IMR-90 (cell line): ENCODE data around the gene MAGI1. TPM values are rescaled to one million over a fixed set of nuclear protein-coding genes. Genes with fewer than 3 reads are reported as not detected.

Source experiments
- ATAC-seq: fragments of 200-7000 bp; cut with Tn5 transposase; 2 replicates; pipeline ENCODE4 v1.9.1; 2020; ENCODE audit warnings: low read depth, mild to moderate bottlenecking, moderate library complexity
- BruUV-seq: library from RNA; stranded (reverse); fragments of 400-500 nt; replicated peaks from 2 replicates; lab custom pipeline; 2021; lab: Mats Ljungman, UMichigan
- CTCF ChIA-PET: fragments of 300-600 bp; formaldehyde crosslinking; extraction: SDS; loops from one replicate; lab custom pipeline; 2021; ENCODE audit warnings: antibody characterized with exemption; lab: Yijun Ruan, JAX
- POLR2A ChIA-PET: fragments of 300-600 bp; sonication (Branson Sonifier 250); formaldehyde crosslinking; loops from one replicate; lab custom pipeline; 2022; ENCODE audit warnings: antibody characterized with exemption; ENCODE audit not compliant: unreplicated experiment; lab: Charles Lee
- DNase-seq: peaks from one replicate; pipeline ENCODE4 v3.0.0; 2013
- H2AFZ ChIP-seq: replicated peaks from 2 replicates; pipeline ENCODE3; 2013; ENCODE audit warnings: low read length, mild to moderate bottlenecking; ENCODE audit not compliant: poor library complexity
- H2AK5ac ChIP-seq: 2 replicates; pipeline ENCODE4 v1.6.1; 2013; ENCODE audit warnings: low read depth, low read length, inconsistent platforms
- H2AK9ac ChIP-seq: replicated peaks from 2 replicates; pipeline ENCODE3; 2013; ENCODE audit warnings: mild to moderate bottlenecking, low read depth, low read length, moderate library complexity; ENCODE audit not compliant: poor library complexity
- H2BK120ac ChIP-seq: 2 replicates; pipeline ENCODE4 v1.6.1; 2013; ENCODE audit warnings: low read depth, low read length, inconsistent platforms
- H2BK15ac ChIP-seq: 3 replicates; pipeline ENCODE4 v1.6.1; 2013; ENCODE audit warnings: low read depth, low read length, inconsistent platforms
- H2BK20ac ChIP-seq: 2 replicates; pipeline ENCODE4 v1.6.1; 2013; ENCODE audit warnings: low read depth, mild to moderate bottlenecking, inconsistent platforms, low read length, moderate library complexity
- H2BK5ac ChIP-seq: 2 replicates; pipeline ENCODE4 v1.6.1; 2013; ENCODE audit warnings: mild to moderate bottlenecking, low read depth, low read length, inconsistent platforms; ENCODE audit not compliant: poor library complexity, severe bottlenecking
- H3K14ac ChIP-seq: replicated peaks from 2 replicates; pipeline ENCODE4 v1.6.1; 2013; ENCODE audit warnings: low read depth, low read length, inconsistent platforms
- H3K18ac ChIP-seq: 2 replicates; pipeline ENCODE4 v1.6.1; 2013; ENCODE audit warnings: low read depth, low read length, control low read depth
- H3K23ac ChIP-seq: 2 replicates; pipeline ENCODE4 v1.6.1; 2013; ENCODE audit warnings: low read depth, low read length, inconsistent platforms
- H3K27ac ChIP-seq: 2 replicates; pipeline ENCODE4 v1.5.1; 2013; ENCODE audit warnings: mild to moderate bottlenecking, control low read depth, low read length; ENCODE audit not compliant: insufficient read depth
- H3K27me3 ChIP-seq: 2 replicates; pipeline ENCODE4 v1.6.1; 2013; ENCODE audit warnings: low read length; ENCODE audit not compliant: control insufficient read depth, insufficient read depth
- H3K36me3 ChIP-seq: 2 replicates; pipeline ENCODE4 v1.6.1; 2013; ENCODE audit warnings: low read length, mixed read lengths; ENCODE audit not compliant: control insufficient read depth, insufficient read depth
- H3K4ac ChIP-seq: 2 replicates; pipeline ENCODE4 v1.6.1; 2013; ENCODE audit warnings: low read depth, low read length, inconsistent platforms
- H3K4me1 ChIP-seq: 2 replicates; pipeline ENCODE4 v1.6.1; 2013; ENCODE audit warnings: low read length, mixed read lengths; ENCODE audit not compliant: control insufficient read depth, insufficient read depth
- H3K4me2 ChIP-seq: 2 replicates; pipeline ENCODE4 v1.6.1; 2013; ENCODE audit warnings: low read depth, mild to moderate bottlenecking, control low read depth, low read length, moderate library complexity
- H3K4me3 ChIP-seq: 2 replicates; pipeline ENCODE4 v1.5.1; 2013; ENCODE audit warnings: low read depth, mild to moderate bottlenecking, control low read depth, low read length, moderate library complexity; ENCODE audit not compliant: insufficient read depth
- H3K56ac ChIP-seq: 2 replicates; pipeline ENCODE4 v1.6.1; 2013; ENCODE audit warnings: low read length, inconsistent platforms; ENCODE audit not compliant: insufficient read depth; ENCODE audit errors: extremely low read depth
- H3K79me1 ChIP-seq, 2 experiments: 2 replicates each; pipeline ENCODE4 v1.6.1; 2013; ENCODE audit warnings: low read length in 2 of 2, inconsistent platforms in 1 of 2, low read depth in 1 of 2
- H3K9ac ChIP-seq: 2 replicates; pipeline ENCODE4 v1.6.1; 2013; ENCODE audit warnings: low read depth, low read length, control low read depth
- H3K9me1 ChIP-seq: 2 replicates; pipeline ENCODE4 v1.6.1; 2013; ENCODE audit warnings: low read length, inconsistent platforms; ENCODE audit not compliant: insufficient read depth
- H3K9me3 ChIP-seq: 2 replicates; pipeline ENCODE4 v1.6.1; 2013; ENCODE audit warnings: low read length; ENCODE audit not compliant: control insufficient read depth, insufficient read depth
- H4K20me1 ChIP-seq: 2 replicates; pipeline ENCODE4 v1.6.1; 2013; ENCODE audit warnings: low read length, inconsistent platforms; ENCODE audit not compliant: insufficient read depth
- H4K5ac ChIP-seq: 2 replicates; pipeline ENCODE4 v1.6.1; 2013; ENCODE audit warnings: mild to moderate bottlenecking, low read depth, low read length, control low read depth
- H4K8ac ChIP-seq, 2 experiments: 2 replicates each; pipeline ENCODE4 v1.6.1; 2013; ENCODE audit warnings: low read depth in 2 of 2, low read length in 2 of 2, control low read depth in 1 of 2, inconsistent platforms in 1 of 2
- H4K91ac ChIP-seq: 2 replicates; pipeline ENCODE4 v1.6.1; 2013; ENCODE audit warnings: low read depth, low read length, inconsistent platforms; ENCODE audit not compliant: insufficient read depth
- BHLHE40 ChIP-seq: fragments of 150-350 bp; IDR thresholded peaks from 2 replicates; pipeline ENCODE4 v1.6.1; 2016; ENCODE audit warnings: mild to moderate bottlenecking, low read depth, low read length
- MAFK ChIP-seq: IDR thresholded peaks from 2 replicates; pipeline ENCODE4 v1.6.1; 2012; ENCODE audit warnings: low read depth, low read length, improper control_type of control experiment
- MXI1 ChIP-seq: IDR thresholded peaks from 2 replicates; pipeline ENCODE4 v1.6.1; 2012; ENCODE audit warnings: low read depth, mild to moderate bottlenecking, low read length, moderate library complexity, borderline replicate concordance
- RAD21 ChIP-seq: IDR thresholded peaks from 2 replicates; pipeline ENCODE4 v1.6.1; 2012; ENCODE audit warnings: low read length, improper control_type of control experiment
- RCOR1 ChIP-seq: IDR thresholded peaks from 2 replicates; pipeline ENCODE4 v1.6.1; 2012; ENCODE audit warnings: mild to moderate bottlenecking, low read length, improper control_type of control experiment; ENCODE audit not compliant: insufficient replicate concordance
- SMC3 ChIP-seq: fragments of 150-350 bp; IDR thresholded peaks from 2 replicates; pipeline ENCODE4 v1.6.1; 2016; ENCODE audit warnings: low read depth, mild to moderate bottlenecking, antibody characterized with exemption, low read length, moderate library complexity
- USF2 ChIP-seq: fragments of 150-350 bp; IDR thresholded peaks from 2 replicates; pipeline ENCODE4 v1.6.1; 2017; ENCODE audit warnings: mild to moderate bottlenecking, antibody characterized with exemption, low read length, low read depth
- WGBS, 2 experiments: methylation state at CpG; one replicate each; pipeline versions ENCODE4 v1.1.5 to v1.1.7; 2013; ENCODE audit warnings: missing lambda C conversion rate in 2 of 2; ENCODE audit not compliant: insufficient read length in 1 of 2; ENCODE audit errors: extremely low coverage in 2 of 2; 5-methylcytosine and 5-hydroxymethylcytosine counted together
- dilution Hi-C: fragments of 300-500 bp; cut with HindIII; formaldehyde crosslinking; loops from one replicate; pipeline ENCODE4 v1.14.3; 2018; ENCODE audit warnings: low sequenced_read_pairs; ENCODE audit not compliant: unreplicated experiment
- in situ Hi-C: fragments of 300-500 bp; cut with MboI; formaldehyde crosslinking; loops from 3 replicates; pipeline ENCODE4 v1.14.3; 2019; ENCODE audit warnings: low sequenced_read_pairs, inconsistent platforms, mixed read lengths
- intact Hi-C: fragments of 100-400 bp; cut with micrococcal nuclease; formaldehyde crosslinking; loops from 2 replicates; pipeline ENCODE4 v1.10.0; 2022
- polyA plus RNA-seq, 3 experiments: library from polyadenylated mRNA; depleted of rRNA; stranded (reverse); fragments of >200 nt; gene quantifications; 2 replicates each; pipeline ENCODE4 v1.2.3, GENCODE V29; 2012; ENCODE audit warnings: low replicate concordance in 1 of 3
- total RNA-seq: library from RNA; depleted of rRNA; stranded (reverse); fragments of >200 nt; gene quantifications from 2 replicates; pipeline ENCODE4 v1.2.3, GENCODE V29; 2012

The MAGI1 gene
- total and polyA plus RNA-seq, 2 of the 4 experiments (the other 2 are of a cell fraction) = 14.5 to 24.2 TPM

GRCh38 chr3:65492249-65492648 is 546.5 kb downstream of the MAGI1 start:
- Histone ChIP-seq H2AK9ac (no peak overlapping the region), H3K9me3 (no peaks in the 10 kb centered on the region), H2AFZ (no peak overlapping the region), H3K18ac (no peak overlapping the region), H3K23ac (no peak overlapping the region), H4K8ac (no peak overlapping the region), H3K9me1 (peaks cover 3% of the 10 kb centered on the region; the same call in 1 of the 2 replicates), H2AK5ac (no peak overlapping the region), H3K4me3 (no peak overlapping the region), H2BK15ac (no peak overlapping the region), H2BK5ac (no peak overlapping the region), H3K79me1 (peaks cover 7 to 12% of the 10 kb centered on the region in 2 experiments), H3K4me2 (no peak overlapping the region), H4K91ac (no peak overlapping the region), H4K5ac (no peak overlapping the region), H3K4ac (no peak overlapping the region), H3K27me3 (no peaks in the 10 kb centered on the region), H3K9ac (no peak overlapping the region), H3K56ac (no peak overlapping the region), H3K14ac (no peak overlapping the region), H3K4me1 (no peaks in the 10 kb centered on the region), H3K27ac (no peak overlapping the region), H2BK120ac (no peak overlapping the region), H3K36me3 (no peaks in the 10 kb centered on the region), H2BK20ac (no peak overlapping the region), H4K20me1 (no peaks in the 10 kb centered on the region)
- TF ChIP-seq BHLHE40 (no peak), USF2 (no peak), SMC3 (no peak), RCOR1 (no peak), RAD21 (no peak), MXI1 (no peak), MAFK (no peak)
- ATAC-seq (no peak), DNase-seq (no peak)
- intact Hi-C loops (no loop called here), in situ Hi-C loops (no loop called here), dilution Hi-C loops (no loop called here)
- ChIA-PET POLR2A (no interaction called here), CTCF (no interaction called here)
- WGBS, 2 experiments = no CpG with 5 or more reads among the region's 2 CpGs
- no TSS peak for BruUV-seq
